A549 (cell line): Measurements from ENCODE around the gene NXN. TPM values are rescaled to one million over a fixed set of nuclear protein-coding genes. Genes with fewer than 3 reads are reported as not detected.

Experiments
- ATAC-seq, 2 experiments: fragments of 200-7000 bp in 1 of 2; fragments of >200 bp in 1 of 2; cut with Nextera tagmentation in 1 of 2; cut with Tn5 transposase in 1 of 2; 3 replicates each; pipeline versions ENCODE4 v1.8.0 to v1.9.1; 2018 to 2020; ENCODE audit warnings: mild to moderate bottlenecking in 1 of 2, moderate library complexity in 1 of 2
- CTCF ChIA-PET: fragments of 300-600 bp; sonication (Branson Sonifier 250); formaldehyde crosslinking; extraction: SDS; loops from one replicate; lab custom pipeline; 2021; ENCODE audit warnings: antibody characterized with exemption, inconsistent platforms; lab: Yijun Ruan, JAX
- POLR2A ChIA-PET: fragments of 350-600 bp; formaldehyde crosslinking; extraction: SDS; loops from one replicate; lab custom pipeline; 2021; ENCODE audit warnings: antibody characterized with exemption, inconsistent platforms; lab: Yijun Ruan, JAX
- DNase-seq, 2 experiments: peaks; one replicate each; pipeline versions ENCODE4 v3.0.0 to v3.0.0-alpha.2; 2011 to 2016; ENCODE audit warnings: low read depth in 1 of 2, low spot score in 1 of 2
- FAIRE-seq: peaks from 2 replicates; lab custom pipeline; 2011; peaks lifted over from hg19 to GRCh38; lab: Jason Lieb, UNC
- H3K27ac ChIP-seq, 2 experiments: fragments of >200 bp; sonication (Bioruptor Twin); formaldehyde crosslinking; 3 replicates each; pipeline ENCODE4 v1.5.1; 2016 to 2017
- H3K4me1 ChIP-seq: fragments of >200 bp; sonication (Bioruptor Twin); formaldehyde crosslinking; 3 replicates; pipeline ENCODE4 v1.6.1; 2016
- H3K4me2 ChIP-seq: fragments of >200 bp; sonication (Bioruptor Twin); formaldehyde crosslinking; 3 replicates; pipeline ENCODE4 v1.6.1; 2016
- H3K4me3 ChIP-seq: fragments of >200 bp; sonication (Bioruptor Twin); formaldehyde crosslinking; 3 replicates; pipeline ENCODE4 v1.5.1; 2016
- H3K9me3 ChIP-seq: fragments of >200 bp; sonication (Bioruptor Twin); formaldehyde crosslinking; 3 replicates; pipeline ENCODE4 v1.6.1; 2016
- BCL3 ChIP-seq: fragments of >200 bp; sonication (Bioruptor Twin); formaldehyde crosslinking; IDR thresholded peaks from 3 replicates; pipeline ENCODE4 v1.6.1; 2016
- CEBPB ChIP-seq, 2 experiments: fragments of >200 bp in 1 of 2; sonication (Bioruptor Twin) in 1 of 2; formaldehyde crosslinking in 1 of 2; IDR thresholded peaks; 2 replicates each; pipeline ENCODE4 v1.6.1; 2012 to 2016
- ESRRA ChIP-seq: fragments of 150-350 bp; IDR thresholded peaks from 2 replicates; pipeline ENCODE4 v1.6.1; 2014; ENCODE audit warnings: mild to moderate bottlenecking, low read length, borderline replicate concordance
- FOSL2 ChIP-seq, 2 experiments: fragments of 450-650 bp in 1 of 2; fragments of >200 bp in 1 of 2; sonication (Bioruptor Twin) in 1 of 2; formaldehyde crosslinking; IDR thresholded peaks; 2 replicates each; pipeline versions ENCODE4 v1.5.0 to v1.6.1; 2016 to 2020; ENCODE audit warnings: mild to moderate bottlenecking in 1 of 2, moderate library complexity in 1 of 2
- GATA3 ChIP-seq: IDR thresholded peaks from 2 replicates; pipeline ENCODE4 v1.6.1; 2012; ENCODE audit warnings: borderline replicate concordance
- HES2 ChIP-seq: fragments of >200 bp; sonication (Bioruptor Twin); formaldehyde crosslinking; IDR thresholded peaks from 2 replicates; pipeline ENCODE4 v1.6.1; 2016
- KDM1A ChIP-seq: fragments of 200-600 bp; sonication (generic); IDR thresholded peaks from 2 replicates; pipeline ENCODE4 v1.6.1; 2016; ENCODE audit warnings: low read depth, mild to moderate bottlenecking
- MAX ChIP-seq: IDR thresholded peaks from 2 replicates; pipeline ENCODE4 v1.6.1; 2012
- PBX3 ChIP-seq: IDR thresholded peaks from 2 replicates; pipeline ENCODE4 v1.6.1; 2012
- PHF8 ChIP-seq: fragments of 200-600 bp; sonication (generic); IDR thresholded peaks from 2 replicates; pipeline ENCODE4 v1.6.1; 2016; ENCODE audit warnings: low read depth, mild to moderate bottlenecking, antibody characterized with exemption, moderate library complexity, borderline replicate concordance
- SREBF2 ChIP-seq: fragments of 450-650 bp; IDR thresholded peaks from 2 replicates; pipeline ENCODE4 v1.6.1; 2014; ENCODE audit warnings: mild to moderate bottlenecking, moderate library complexity
- TP53 ChIP-seq: fragments of 250-450 bp; sonication (Bioruptor Pico); IDR thresholded peaks from 2 replicates; pipeline ENCODE4 v1.5.0; 2021; ENCODE audit warnings: mild to moderate bottlenecking, moderate library complexity
- ZFP36 ChIP-seq: fragments of 450-650 bp; IDR thresholded peaks from 2 replicates; pipeline ENCODE4 v1.6.1; 2014; ENCODE audit warnings: borderline replicate concordance; ENCODE audit not compliant: partially characterized antibody
- ZNF302 ChIP-seq: fragments of 250-450 bp; sonication (Bioruptor Pico); IDR thresholded peaks from 2 replicates; pipeline ENCODE4 v1.9.0; 2021; ENCODE audit warnings: inconsistent platforms, mild to moderate bottlenecking, moderate library complexity
- WGBS: methylation state at CpG from one replicate; pipeline ENCODE4 v1.1.6; 2017; ENCODE audit errors: missing lambda C conversion rate; 5-methylcytosine and 5-hydroxymethylcytosine counted together
- polyA plus RNA-seq, 4 experiments: library from polyadenylated mRNA; depleted of rRNA in 3 of 4; stranded (reverse); fragments of >200 nt; fragmentation: RNase III in 1 of 4; extraction: RNeasy Plus Mini Kit Qiagen cat#74134 plus additional on column Dnase treatment in 1 of 4; gene quantifications; 2 replicates in 3 of 4; 3 replicates in 1 of 4; pipeline ENCODE4 v1.2.3, GENCODE V29; 2011 to 2017
- TF ChIP-seq, protein P1 (sequence below): fragments of 150-350 bp; IDR thresholded peaks from 2 replicates; pipeline ENCODE4 v1.6.1; 2014; ENCODE audit warnings: low read depth, mild to moderate bottlenecking, low read length
- TF ChIP-seq, protein P2 (sequence below): fragments of 450-650 bp; IDR thresholded peaks from 2 replicates; pipeline ENCODE4 v1.6.1; 2014; ENCODE audit warnings: antibody characterized with exemption
- TF ChIP-seq, protein P3 (sequence below): IDR thresholded peaks from 2 replicates; pipeline ENCODE4 v1.6.1; 2012; ENCODE audit warnings: low read depth, borderline replicate concordance

Gene NXN
- polyA plus RNA-seq, 2 of the 4 experiments (the other 2 are of a cell fraction), result 24.6 to 31.1 TPM

DNA sequence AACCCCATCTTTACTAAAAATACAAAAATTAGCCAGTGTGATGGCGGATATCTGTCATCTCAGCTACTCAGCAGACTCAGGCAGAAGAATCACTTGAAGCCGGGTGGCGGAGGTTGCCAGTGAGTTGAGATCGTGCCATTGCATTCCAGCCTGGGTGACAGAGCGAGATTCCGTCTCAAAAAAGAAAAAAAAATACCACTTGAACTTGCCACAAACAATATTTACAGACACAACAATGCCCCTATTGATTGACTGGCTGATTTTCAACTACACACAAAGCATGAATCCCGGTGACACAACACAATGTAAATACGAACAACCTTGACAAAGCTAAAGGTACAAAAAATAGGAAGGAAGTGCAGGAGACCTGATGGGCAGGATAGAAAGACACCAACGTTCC, 49.3 kb downstream of the NXN start:
- FAIRE-seq, result peak; percentile 89
- H3K4me1 ChIP-seq, result peaks cover 69% of the 10 kb centered on the region
- WGBS, result 46% methylated on average over 9 of the region's 9 CpGs
- POLR2A ChIA-PET, result interaction anchor here (0.8 kb wide), 1 partner anchor 21 kb away, joined by 3 read pairs; no protein-coding TSS in a partner anchor
- no peak for ATAC-seq
- CTCF ChIA-PET, result interaction anchor here (1.4 to 7.6 kb wide), 4 partner anchors 7 to 51 kb away, joined by 3 to 52 read pairs (median 10); partner anchors contain the start of gene NXN
- H3K27ac ChIP-seq, result peak overlapping the region in 1 of 2 experiments; percentile 69; a peak in 3 of 6 replicates
- no peak for TF ChIP-seq FOSL2 (IDR thresholded peaks at IDR 0.05)
- TF ChIP-seq FOSL2 (CRISPR knock-in tag; IDR thresholded peaks at IDR 0.05), result peak; percentile 37; the same call in 1 of the 2 replicates
- TF ChIP-seq CEBPB (IDR thresholded peaks at IDR 0.05), result no peak
- TF ChIP-seq GATA3, result peak; percentile 75; the same call in 1 of the 2 replicates
- no peak for TF ChIP-seq ZNF302 (CRISPR knock-in tag)
- TF ChIP-seq MAX, result peak; percentile 15; the same call in 1 of the 2 replicates
- TF ChIP-seq PBX3, result no peak
- no peak overlapping the region for H3K4me3 ChIP-seq
- no peaks in the 10 kb centered on the region for H3K9me3 ChIP-seq
- peak in 1 of 2 experiments; percentile 55 for DNase-seq
- peak overlapping the region; percentile 30; the same call in 2 of the 3 replicates for H3K4me2 ChIP-seq

GRCh38 chr17:929586-929985, 50.0 kb downstream of the NXN start:
- DNase-seq (no peak), ATAC-seq (no peak), FAIRE-seq (no peak)
- ChIA-PET CTCF (interaction anchor here (1.2 to 7.6 kb wide), 10 partner anchors 8 to 134 kb away, joined by 3 to 52 read pairs (median 5); partner anchors contain the start of gene NXN), POLR2A (interaction anchor here (0.5 to 1.7 kb wide), 3 partner anchors 19 to 148 kb away, joined by 3 to 5 read pairs (median 4); partner anchors contain the start of genes GLOD4 and MRM3)
- Histone ChIP-seq H3K4me3 (no peak overlapping the region), H3K4me1 (peaks cover 68% of the 10 kb centered on the region), H3K4me2 (no peak overlapping the region; the same call in 2 of the 3 replicates), H3K27ac (peak overlapping the region; percentile 5 to 69; a peak in 3 of 6 replicates), H3K9me3 (no peaks in the 10 kb centered on the region)
- TF ChIP-seq HES2 (no peak), ZFP36 (no peak), BCL3 (no peak), SREBF2 (no peak), CEBPB (IDR thresholded peaks at IDR 0.05) (no peak), TP53 (CRISPR knock-in tag) (no peak), GATA3 (no peak), KDM1A (no peak), PHF8 (no peak), ESRRA (no peak)
- TF ChIP-seq, protein P1, sequence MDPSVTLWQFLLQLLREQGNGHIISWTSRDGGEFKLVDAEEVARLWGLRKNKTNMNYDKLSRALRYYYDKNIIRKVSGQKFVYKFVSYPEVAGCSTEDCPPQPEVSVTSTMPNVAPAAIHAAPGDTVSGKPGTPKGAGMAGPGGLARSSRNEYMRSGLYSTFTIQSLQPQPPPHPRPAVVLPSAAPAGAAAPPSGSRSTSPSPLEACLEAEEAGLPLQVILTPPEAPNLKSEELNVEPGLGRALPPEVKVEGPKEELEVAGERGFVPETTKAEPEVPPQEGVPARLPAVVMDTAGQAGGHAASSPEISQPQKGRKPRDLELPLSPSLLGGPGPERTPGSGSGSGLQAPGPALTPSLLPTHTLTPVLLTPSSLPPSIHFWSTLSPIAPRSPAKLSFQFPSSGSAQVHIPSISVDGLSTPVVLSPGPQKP, result no peak
- TF ChIP-seq, protein P2, sequence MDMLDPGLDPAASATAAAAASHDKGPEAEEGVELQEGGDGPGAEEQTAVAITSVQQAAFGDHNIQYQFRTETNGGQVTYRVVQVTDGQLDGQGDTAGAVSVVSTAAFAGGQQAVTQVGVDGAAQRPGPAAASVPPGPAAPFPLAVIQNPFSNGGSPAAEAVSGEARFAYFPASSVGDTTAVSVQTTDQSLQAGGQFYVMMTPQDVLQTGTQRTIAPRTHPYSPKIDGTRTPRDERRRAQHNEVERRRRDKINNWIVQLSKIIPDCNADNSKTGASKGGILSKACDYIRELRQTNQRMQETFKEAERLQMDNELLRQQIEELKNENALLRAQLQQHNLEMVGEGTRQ, result no peak
- TF ChIP-seq, protein P3, sequence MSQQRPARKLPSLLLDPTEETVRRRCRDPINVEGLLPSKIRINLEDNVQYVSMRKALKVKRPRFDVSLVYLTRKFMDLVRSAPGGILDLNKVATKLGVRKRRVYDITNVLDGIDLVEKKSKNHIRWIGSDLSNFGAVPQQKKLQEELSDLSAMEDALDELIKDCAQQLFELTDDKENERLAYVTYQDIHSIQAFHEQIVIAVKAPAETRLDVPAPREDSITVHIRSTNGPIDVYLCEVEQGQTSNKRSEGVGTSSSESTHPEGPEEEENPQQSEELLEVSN, result no peak
- 88% methylated on average over 8 of the region's 8 CpGs for WGBS
